DOHH2 (cell line): ENCODE data around the gene ITGA1.

Source experiments
- EZH2phosphoT487 ChIP-seq: fragments of 200-600 bp; sonication (generic); IDR thresholded peaks from 2 replicates; pipeline ENCODE4 v1.6.1; 2017; ENCODE audit warnings: borderline replicate concordance, mild to moderate bottlenecking, antibody characterized with exemption, low read length, moderate library complexity, mixed read lengths
- TF ChIP-seq, protein P1 (sequence below): fragments of 200-600 bp; sonication (generic); IDR thresholded peaks from one replicate; pipeline ENCODE4 v1.5.1; 2014; ENCODE audit warnings: antibody characterized with exemption, mild to moderate bottlenecking, low read depth, low read length; ENCODE audit not compliant: poor library complexity, severe bottlenecking

DNA sequence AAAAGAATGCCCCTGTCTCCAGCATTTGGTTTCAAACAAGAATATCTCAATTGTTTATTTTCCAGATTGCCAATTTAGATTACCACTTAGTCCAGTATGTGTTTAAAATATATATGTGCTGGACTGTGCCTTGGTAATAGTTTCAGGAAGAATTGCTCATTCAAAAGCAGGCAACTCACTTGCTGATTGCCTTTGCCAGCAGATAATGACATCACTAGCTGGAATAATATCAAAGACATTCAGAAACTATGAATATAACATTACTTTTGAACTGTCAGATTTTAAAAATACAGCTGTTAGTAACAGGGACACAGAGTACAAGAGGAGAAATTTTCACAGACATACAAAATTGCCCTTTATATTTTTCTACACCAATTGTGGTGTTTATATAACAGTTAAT is 105.4 kb downstream of the ITGA1 start:
- TF ChIP-seq, protein P1, sequence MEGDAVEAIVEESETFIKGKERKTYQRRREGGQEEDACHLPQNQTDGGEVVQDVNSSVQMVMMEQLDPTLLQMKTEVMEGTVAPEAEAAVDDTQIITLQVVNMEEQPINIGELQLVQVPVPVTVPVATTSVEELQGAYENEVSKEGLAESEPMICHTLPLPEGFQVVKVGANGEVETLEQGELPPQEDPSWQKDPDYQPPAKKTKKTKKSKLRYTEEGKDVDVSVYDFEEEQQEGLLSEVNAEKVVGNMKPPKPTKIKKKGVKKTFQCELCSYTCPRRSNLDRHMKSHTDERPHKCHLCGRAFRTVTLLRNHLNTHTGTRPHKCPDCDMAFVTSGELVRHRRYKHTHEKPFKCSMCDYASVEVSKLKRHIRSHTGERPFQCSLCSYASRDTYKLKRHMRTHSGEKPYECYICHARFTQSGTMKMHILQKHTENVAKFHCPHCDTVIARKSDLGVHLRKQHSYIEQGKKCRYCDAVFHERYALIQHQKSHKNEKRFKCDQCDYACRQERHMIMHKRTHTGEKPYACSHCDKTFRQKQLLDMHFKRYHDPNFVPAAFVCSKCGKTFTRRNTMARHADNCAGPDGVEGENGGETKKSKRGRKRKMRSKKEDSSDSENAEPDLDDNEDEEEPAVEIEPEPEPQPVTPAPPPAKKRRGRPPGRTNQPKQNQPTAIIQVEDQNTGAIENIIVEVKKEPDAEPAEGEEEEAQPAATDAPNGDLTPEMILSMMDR, result no peak
- TF ChIP-seq EZH2phosphoT487, result no peak
